Endometrium (tissue), 2 donors: ENCODE data around the gene MAPK13.

ENCODE experiments used
- FAIRE-seq: peaks from 2 replicates; lab custom pipeline; 2012; peaks lifted over from hg19 to GRCh38; lab: Jason Lieb, UNC
- donor health status: control.
- donor health status: control.

Gene MAPK13

DNA sequence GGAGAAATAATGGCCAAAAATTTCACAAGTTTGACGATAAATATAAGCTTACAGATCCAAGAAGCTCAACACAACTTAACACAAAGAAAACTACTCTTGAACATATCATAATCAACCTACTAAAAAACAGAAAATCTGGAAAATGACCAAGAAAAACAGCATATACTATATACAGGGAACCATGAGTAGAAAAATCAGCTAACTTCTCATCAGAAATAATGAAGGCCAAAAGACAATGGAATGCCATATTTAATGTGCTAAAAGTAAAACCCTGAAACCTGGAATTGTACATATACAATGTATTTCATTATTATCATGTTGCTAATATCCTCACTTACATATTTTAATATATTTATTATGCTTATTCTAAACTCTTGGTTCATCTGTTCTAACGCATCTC is 25.3 kb downstream of the MAPK13 start:
- no peak for FAIRE-seq

DNA sequence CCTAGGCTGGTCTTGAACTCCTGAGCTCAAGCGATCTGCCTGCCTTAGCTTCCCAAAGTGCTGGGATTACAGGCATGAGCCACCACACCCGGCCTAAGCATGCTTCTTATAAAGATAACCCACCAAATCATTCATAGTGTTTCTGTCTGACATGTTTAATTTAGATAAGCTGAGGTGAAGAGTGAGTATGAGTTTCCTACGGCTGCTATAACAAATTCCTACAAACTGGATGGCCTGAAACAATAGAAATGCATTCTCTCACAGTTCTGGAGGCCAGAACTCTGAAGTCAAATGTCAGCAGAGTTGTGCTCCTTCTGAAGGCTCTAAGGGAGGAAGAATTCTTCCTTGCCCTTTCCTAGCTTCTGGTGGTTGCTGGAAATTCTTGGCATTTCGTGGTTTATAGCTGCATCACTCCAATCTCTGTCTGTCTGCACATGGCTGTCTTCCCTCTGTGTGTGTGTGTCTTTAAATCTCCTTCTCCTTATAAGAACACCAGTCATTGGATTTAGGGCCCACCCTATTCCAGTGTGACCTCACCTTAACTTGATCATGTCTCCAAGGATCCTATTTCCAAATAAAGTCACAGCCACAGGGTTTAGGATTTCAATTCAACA is 29.9 kb downstream of the MAPK13 start:
- no peak for FAIRE-seq

DNA sequence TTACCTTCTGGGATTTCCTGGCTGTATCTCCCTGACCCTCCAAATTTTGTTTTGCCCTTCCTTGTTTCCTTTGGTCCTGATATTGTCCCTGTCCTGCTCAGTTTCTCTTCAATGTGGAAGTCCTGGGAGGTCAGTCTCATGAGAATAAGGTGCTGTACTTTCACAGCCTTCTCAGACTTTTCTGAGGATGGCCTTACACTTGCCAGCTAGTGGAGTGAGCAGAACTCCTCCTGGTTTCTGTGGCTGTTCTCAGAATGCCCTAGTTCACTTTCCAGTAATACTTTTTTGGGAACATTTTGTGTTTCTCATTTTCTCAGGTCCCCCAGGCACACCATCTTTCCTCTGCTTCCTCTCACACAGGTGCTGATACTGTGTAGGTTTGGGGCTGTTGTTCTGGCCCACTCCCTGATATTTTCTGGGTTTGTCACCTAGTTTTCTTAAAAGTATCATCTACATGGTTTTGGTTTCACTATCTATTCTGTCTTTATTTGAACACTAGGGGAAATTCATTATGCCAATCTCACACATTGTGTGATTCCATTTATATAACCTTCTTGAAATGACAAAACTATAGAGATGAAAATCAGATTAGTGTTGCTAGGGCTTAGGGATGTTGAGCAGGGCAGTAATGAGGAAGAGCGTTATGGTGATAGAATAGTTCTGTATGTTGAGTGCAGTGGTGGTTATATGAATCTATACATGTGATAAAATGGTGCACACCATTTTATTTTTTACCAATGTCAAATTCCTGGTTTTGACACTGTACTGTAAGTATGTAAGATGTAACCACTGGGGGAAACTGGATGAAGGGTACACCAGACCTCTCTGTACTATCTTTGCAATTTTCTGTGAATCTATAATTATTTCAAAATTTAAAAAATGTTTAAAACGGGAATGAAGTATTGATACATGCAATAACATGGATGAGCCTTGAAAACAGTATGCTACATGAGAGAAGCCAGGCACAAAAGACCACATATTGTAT is 39.0 kb downstream of the MAPK13 start:
- FAIRE-seq, result no peak

DNA sequence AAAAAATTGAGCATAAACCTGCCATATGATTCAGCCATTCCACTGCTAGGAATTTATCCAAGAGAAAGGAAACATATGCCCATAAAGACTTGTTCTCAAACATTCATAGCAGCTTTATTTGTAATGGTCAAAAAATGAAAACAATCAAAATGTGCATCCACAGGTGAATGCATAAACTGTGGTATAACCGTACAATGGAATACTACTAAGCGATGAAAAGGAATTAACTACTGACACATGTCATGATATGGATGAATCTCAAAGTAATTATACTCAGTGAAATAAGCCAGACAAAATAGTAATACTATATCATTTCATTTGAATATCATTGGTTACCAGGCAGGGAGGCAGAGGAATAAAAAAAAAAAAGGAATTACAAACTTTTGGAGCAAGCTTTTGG is 40.4 kb downstream of the MAPK13 start:
- no peak for FAIRE-seq

DNA sequence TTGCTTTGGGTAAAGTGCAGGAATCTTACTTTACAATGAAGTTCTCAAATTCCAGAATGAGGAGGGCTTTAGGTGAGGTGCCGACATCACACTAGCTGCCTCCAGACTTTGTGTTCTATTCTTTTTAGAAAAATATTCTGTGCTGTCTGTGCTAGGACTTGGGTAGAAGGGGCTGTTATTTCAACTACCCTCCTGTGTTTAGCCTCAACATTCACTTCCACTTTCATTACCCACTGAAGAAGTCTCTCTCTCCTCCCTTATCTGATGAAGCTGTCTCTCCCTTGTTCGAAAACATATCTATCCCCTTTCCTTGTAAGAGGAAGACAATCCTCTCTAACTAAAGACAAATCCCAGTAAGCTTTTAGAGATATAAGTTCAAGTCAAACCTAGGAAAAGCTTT is 41.3 kb downstream of the MAPK13 start:
- no peak for FAIRE-seq

DNA sequence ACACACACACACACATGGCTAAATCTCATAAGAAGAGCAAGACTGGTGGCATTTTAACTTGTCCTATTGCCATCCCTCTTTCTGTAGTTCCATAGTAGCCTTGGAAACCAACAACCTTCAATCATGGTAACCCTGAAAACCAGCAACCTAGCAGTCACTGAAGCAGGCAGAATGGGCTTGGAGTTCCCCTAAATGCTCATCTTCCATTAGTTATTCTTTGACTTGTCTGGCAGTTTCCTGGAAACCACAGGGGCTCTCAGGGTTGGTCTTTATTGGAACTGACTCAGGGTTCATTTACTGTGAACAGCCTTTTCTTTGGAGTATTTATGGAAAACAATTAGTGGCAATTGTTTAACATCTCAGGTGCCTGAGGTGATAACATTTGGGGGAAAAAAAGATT is 46.9 kb downstream of the MAPK13 start:
- FAIRE-seq, result no peak

DNA sequence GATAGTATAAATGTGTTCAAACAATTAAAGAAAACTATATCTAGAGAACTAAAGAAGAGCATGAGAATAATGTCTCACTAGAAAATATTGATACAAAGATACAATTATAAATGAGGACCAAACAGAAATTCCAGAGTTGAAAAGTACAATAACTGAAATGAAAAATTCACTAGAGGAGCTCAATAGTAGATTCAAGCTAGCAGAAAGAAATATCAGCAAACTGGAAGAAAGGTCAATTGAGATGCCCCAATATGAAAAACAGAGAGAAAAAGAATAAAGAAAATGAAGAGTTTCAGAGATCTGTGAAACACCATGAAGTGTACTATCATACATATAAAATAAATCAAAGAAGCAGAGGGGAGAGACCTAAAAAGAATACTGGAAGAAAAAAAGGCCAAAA is 48.2 kb downstream of the MAPK13 start:
- no peak for FAIRE-seq

DNA sequence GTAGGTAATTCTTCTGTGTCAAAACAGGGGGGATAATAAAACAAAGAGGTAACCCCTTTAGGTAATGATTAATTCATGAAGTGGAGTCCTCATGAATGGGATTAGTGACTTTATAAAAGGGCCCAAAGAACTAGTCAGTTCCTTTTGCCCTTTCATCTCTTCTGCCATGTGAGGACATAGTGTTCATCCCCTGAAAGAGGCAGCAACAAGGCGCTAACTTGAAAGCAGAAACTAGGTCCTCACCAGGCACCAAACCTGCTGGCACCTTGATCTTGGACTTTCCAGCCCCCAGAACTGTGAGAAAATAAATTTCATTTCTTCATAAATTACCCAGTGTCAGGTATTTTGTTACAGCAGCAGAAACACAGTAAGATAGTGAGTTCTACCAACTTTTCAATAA is 49.8 kb downstream of the MAPK13 start:
- FAIRE-seq, result no peak

DNA sequence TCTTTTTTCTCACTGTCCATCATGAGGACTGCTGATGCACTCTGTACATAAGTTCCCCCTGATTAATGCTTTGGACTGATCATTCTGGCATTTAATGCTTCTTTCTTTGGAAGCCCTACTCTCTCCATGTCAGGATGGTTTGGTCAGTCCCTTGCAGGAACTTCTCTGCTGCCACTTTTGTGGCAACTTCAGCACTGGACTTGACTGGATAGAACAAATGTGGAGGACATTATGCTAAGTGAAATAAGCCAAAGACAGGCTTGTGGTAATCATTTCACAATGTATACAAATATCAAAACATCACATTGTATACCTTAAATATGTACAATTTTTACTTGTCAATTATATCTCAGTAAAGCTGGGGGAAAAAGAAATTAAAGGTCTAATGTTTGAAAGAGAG is 54.0 kb downstream of the MAPK13 start:
- FAIRE-seq, result no peak

DNA sequence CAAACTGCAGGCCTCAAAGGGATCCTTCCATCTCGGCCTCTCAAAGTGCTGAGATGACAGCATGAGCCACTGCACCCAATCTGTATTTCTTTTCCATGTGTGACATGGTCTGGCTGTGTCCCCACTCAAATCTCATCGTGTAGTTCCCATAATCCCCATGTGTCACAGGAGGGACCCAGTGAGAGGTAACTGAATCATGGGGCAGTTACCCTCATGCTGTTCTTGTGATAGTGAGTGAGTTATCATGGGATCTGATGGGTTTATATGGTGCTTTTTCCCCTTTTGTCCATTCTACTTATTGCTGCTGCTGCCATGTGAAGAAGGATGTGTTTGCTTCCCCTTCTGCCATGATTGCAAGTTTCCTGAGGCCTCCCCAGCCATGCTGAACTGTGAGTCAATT is 55.9 kb downstream of the MAPK13 start:
- no peak for FAIRE-seq

DNA sequence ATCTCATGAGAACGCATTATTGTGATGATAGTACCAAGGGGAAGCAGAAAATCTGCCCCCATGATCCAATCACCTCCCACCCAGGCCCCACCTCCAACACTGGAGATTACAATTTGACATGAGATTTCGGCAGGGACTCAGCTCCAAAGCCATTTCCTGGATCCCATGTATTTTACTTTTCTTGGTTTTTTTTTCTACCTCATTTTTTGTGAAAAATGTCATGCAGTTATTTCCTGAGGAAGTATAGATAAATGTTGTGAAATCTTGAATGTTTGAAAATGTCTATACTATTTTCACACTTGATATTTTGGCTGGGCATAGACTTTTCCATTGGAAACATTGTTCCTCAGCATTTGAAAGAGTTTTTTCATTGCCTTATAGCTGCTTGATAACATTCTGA is 57.1 kb downstream of the MAPK13 start:
- FAIRE-seq, result no peak
